HFFc6 (cell line): ENCODE results near the gene PRMT2. TPM values are rescaled to one million over a fixed set of nuclear protein-coding genes. Genes with fewer than 3 reads are reported as not detected.

ENCODE experiments used
- DNase-seq: peaks from one replicate; pipeline ENCODE4 v3.0.0-alpha.2; 2018
- H3K27ac Mint-ChIP-seq: 2 replicates; pipeline ENCODE4 v1.8.0; 2020; ENCODE audit warnings: mild to moderate bottlenecking, mixed read lengths
- H3K27me3 Mint-ChIP-seq: 2 replicates; pipeline ENCODE4 v1.8.0; 2021; ENCODE audit warnings: mild to moderate bottlenecking, moderate library complexity, mixed read lengths; ENCODE audit not compliant: insufficient read depth
- H3K36me3 Mint-ChIP-seq: 2 replicates; pipeline ENCODE4 v1.8.0; 2021; ENCODE audit warnings: low read depth, mixed read lengths
- H3K4me1 Mint-ChIP-seq: 2 replicates; pipeline ENCODE4 v1.8.0; 2020; ENCODE audit warnings: low read depth, mixed read lengths
- H3K4me3 Mint-ChIP-seq: 2 replicates; pipeline ENCODE4 v1.8.0; 2020; ENCODE audit warnings: mild to moderate bottlenecking, moderate library complexity, mixed read lengths
- H3K9me3 Mint-ChIP-seq: 2 replicates; pipeline ENCODE4 v1.8.0; 2020; ENCODE audit warnings: mild to moderate bottlenecking, mixed read lengths
- CTCF ChIP-seq: fragments of 200-600 bp; sonication (generic); IDR thresholded peaks from 2 replicates; pipeline ENCODE4 v1.5.0; 2021; ENCODE audit warnings: antibody characterized with exemption, mild to moderate bottlenecking
- total RNA-seq, 6 experiments: library from RNA; stranded (reverse); fragmentation: NEBNext Ultra II Directional; extraction: Animal tissue kit (Norgen Biotek cat#: 25700); gene quantifications; 2 replicates in 1 of 6; 3 replicates in 5 of 6; pipeline ENCODE4 v1.2.3, GENCODE V29; 2021

PRMT2 gene
- total RNA-seq, 6 experiments from 2014 or later = 98.9 to 111 (median 105) TPM

- H3K27me3 Mint-ChIP-seq = peaks cover 28% of the 10 kb centered on the region
- H3K4me3 Mint-ChIP-seq = no peak overlapping the region
- H3K9me3 Mint-ChIP-seq = peaks cover 5% of the 10 kb centered on the region
- no peak overlapping the region for H3K27ac Mint-ChIP-seq
- no peak for DNase-seq
- no peaks in the 10 kb centered on the region for H3K36me3 Mint-ChIP-seq
- TF ChIP-seq CTCF = no peak
- H3K4me1 Mint-ChIP-seq = 0 out of 2 replicates have a peak, but pooled peaks cover 7% of the 10 kb centered on the region
Observed at GRCh38 chr21:46610018-46610701, 25.3 kb upstream of the PRMT2 start.

GRCh38 chr21:46613391-46613790, 22.1 kb upstream of the PRMT2 start:
- peaks cover 21% of the 10 kb centered on the region for H3K27me3 Mint-ChIP-seq
- H3K4me1 Mint-ChIP-seq = 0 out of 2 replicates have a peak, but pooled peaks cover 6% of the 10 kb centered on the region
- peaks cover 5% of the 10 kb centered on the region for H3K9me3 Mint-ChIP-seq
- DNase-seq = no peak
- H3K4me3 Mint-ChIP-seq = no peak overlapping the region
- no peak for TF ChIP-seq CTCF
- no peaks in the 10 kb centered on the region for H3K36me3 Mint-ChIP-seq
- H3K27ac Mint-ChIP-seq = no peak overlapping the region

- Mint-ChIP-seq H3K36me3 (peaks cover 18% of the 10 kb centered on the region), H3K27me3 (peaks cover 12% of the 10 kb centered on the region), H3K4me3 (no peak overlapping the region), H3K27ac (no peak overlapping the region), H3K9me3 (peaks cover 18% of the 10 kb centered on the region), H3K4me1 (peaks cover 20% of the 10 kb centered on the region)
- DNase-seq = no peak
- TF ChIP-seq CTCF = no peak
Observed at GRCh38 chr21:46616050-46616449, 19.4 kb upstream of the PRMT2 start.

- H3K27ac Mint-ChIP-seq = no peak overlapping the region
- peaks cover 12% of the 10 kb centered on the region for H3K27me3 Mint-ChIP-seq
- H3K4me1 Mint-ChIP-seq = peaks cover 20% of the 10 kb centered on the region
- TF ChIP-seq CTCF = no peak
- H3K4me3 Mint-ChIP-seq = no peak overlapping the region
- H3K36me3 Mint-ChIP-seq = peaks cover 18% of the 10 kb centered on the region
- peaks cover 18% of the 10 kb centered on the region for H3K9me3 Mint-ChIP-seq
- DNase-seq = no peak
Observed at GRCh38 chr21:46616656-46617055, 18.8 kb upstream of the PRMT2 start.

- peaks cover 12% of the 10 kb centered on the region for H3K27me3 Mint-ChIP-seq
- TF ChIP-seq CTCF = no peak
- peak; percentile 37 for DNase-seq
- peaks cover 20% of the 10 kb centered on the region for H3K4me1 Mint-ChIP-seq
- H3K4me3 Mint-ChIP-seq = no peak overlapping the region
- H3K9me3 Mint-ChIP-seq = peaks cover 18% of the 10 kb centered on the region
- no peak overlapping the region for H3K27ac Mint-ChIP-seq
- H3K36me3 Mint-ChIP-seq = peaks cover 18% of the 10 kb centered on the region
Observed at GRCh38 chr21:46617267-46618051, 18.0 kb upstream of the PRMT2 start.
